ENCODE measurements around the gene POLR1H.

POLR1H gene

GRCh38 chr6:30061858-30062458, 893 bp downstream of the POLR1H start:
- peak in 3 of 58 donors; percentile 28 to 48 (median 37) for DNase-seq

GRCh38 chr6:30062471-30063178, 1.6 kb downstream of the POLR1H start:
- DNase-seq, result no peak

GRCh38 chr6:30063315-30063714, 2.2 kb downstream of the POLR1H start:
- DNase-seq, result no peak

- DNase-seq, result no peak
Measured at GRCh38 chr6:30066082-30066481, 5.0 kb downstream of the POLR1H start.

- DNase-seq, result peak; percentile 93 to 100 (median 99)
Measured at GRCh38 chr6:30066577-30067459, 5.8 kb downstream of the POLR1H start, which contains the start of gene PPP1R11. Gene PPP1R11 (plus strand): TSS chr6:30067198. CDS start chr6:30067411, 213 bp downstream.

- DNase-seq, result peak in 1 of 58 donors; percentile 42
Measured at GRCh38 chr6:30067460-30068139, 6.5 kb downstream of the POLR1H start.

GRCh38 chr6:30071081-30071818, 10.2 kb downstream of the POLR1H start:
- DNase-seq, result no peak

- DNase-seq, result no peak
Measured at GRCh38 chr6:30071858-30072257, 10.8 kb downstream of the POLR1H start.

- no peak for DNase-seq
Measured at GRCh38 chr6:30073489-30074235, 12.6 kb downstream of the POLR1H start.

GRCh38 chr6:30074331-30075093, 13.4 kb downstream of the POLR1H start:
- DNase-seq, result no peak

- no peak for DNase-seq
Measured at GRCh38 chr6:30075094-30075789, 14.2 kb downstream of the POLR1H start, which contains the start of gene RNF39. Gene RNF39 (minus strand): TSS chr6:30075769. CDS start chr6:30075585, 184 bp downstream.

- DNase-seq, result no peak
Measured at GRCh38 chr6:30075790-30076732, 15.0 kb downstream of the POLR1H start.

- DNase-seq, result no peak
Measured at GRCh38 chr6:30077218-30077617, 16.2 kb downstream of the POLR1H start.

GRCh38 chr6:30087876-30088275, 26.8 kb downstream of the POLR1H start:
- DNase-seq, result no peak

GRCh38 chr6:30091577-30092381, 30.7 kb downstream of the POLR1H start:
- DNase-seq, result no peak

GRCh38 chr6:30092852-30093543, 31.9 kb downstream of the POLR1H start:
- no peak for DNase-seq

Data from anterior cingulate cortex (tissue), 58 donors.